Uterus (tissue), 2 donors: Measurements from ENCODE around the gene CCDC107.
"Not testable (repeated sequence)": the region's sequence is repeated elsewhere in the genome, so short reads cannot be mapped to it uniquely, and the experiment has no call there.

Experiments
- POLR2A ChIP-seq, 2 donors: fragments of 450-650 bp; IDR thresholded peaks; one replicate each; pipeline ENCODE4 v1.6.1; 2016; ENCODE audit warnings: antibody characterized with exemption in 2 of 2, mild to moderate bottlenecking in 1 of 2, moderate library complexity in 1 of 2
- TF ChIP-seq, protein P1 (sequence below), 4 experiments: fragments of 200-600 bp in 2 of 4; fragments of 450-650 bp in 2 of 4; sonication (generic) in 2 of 4; IDR thresholded peaks; one replicate each; pipeline ENCODE4 v1.5.1; 2016 to 2019; ENCODE audit warnings: antibody characterized with exemption in 4 of 4, mild to moderate bottlenecking in 2 of 4, moderate library complexity in 1 of 4

- TF ChIP-seq, protein P1, sequence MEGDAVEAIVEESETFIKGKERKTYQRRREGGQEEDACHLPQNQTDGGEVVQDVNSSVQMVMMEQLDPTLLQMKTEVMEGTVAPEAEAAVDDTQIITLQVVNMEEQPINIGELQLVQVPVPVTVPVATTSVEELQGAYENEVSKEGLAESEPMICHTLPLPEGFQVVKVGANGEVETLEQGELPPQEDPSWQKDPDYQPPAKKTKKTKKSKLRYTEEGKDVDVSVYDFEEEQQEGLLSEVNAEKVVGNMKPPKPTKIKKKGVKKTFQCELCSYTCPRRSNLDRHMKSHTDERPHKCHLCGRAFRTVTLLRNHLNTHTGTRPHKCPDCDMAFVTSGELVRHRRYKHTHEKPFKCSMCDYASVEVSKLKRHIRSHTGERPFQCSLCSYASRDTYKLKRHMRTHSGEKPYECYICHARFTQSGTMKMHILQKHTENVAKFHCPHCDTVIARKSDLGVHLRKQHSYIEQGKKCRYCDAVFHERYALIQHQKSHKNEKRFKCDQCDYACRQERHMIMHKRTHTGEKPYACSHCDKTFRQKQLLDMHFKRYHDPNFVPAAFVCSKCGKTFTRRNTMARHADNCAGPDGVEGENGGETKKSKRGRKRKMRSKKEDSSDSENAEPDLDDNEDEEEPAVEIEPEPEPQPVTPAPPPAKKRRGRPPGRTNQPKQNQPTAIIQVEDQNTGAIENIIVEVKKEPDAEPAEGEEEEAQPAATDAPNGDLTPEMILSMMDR (IDR thresholded peaks at IDR 0.05), result not testable (repeated sequence)
- not testable (repeated sequence) for TF ChIP-seq POLR2A (IDR thresholded peaks at IDR 0.05)
Observed at GRCh38 chr9:35645736-35646135, 12.4 kb upstream of the CCDC107 start.
